Loucy (cell line): ENCODE results near the gene AFF2.

Experiments used
- EZH2phosphoT487 ChIP-seq: fragments of 200-600 bp; IDR thresholded peaks from 2 replicates; pipeline ENCODE4 v1.6.1; 2018; ENCODE audit warnings: antibody characterized with exemption, mild to moderate bottlenecking, moderate library complexity, borderline replicate concordance
- TF ChIP-seq, protein P1 (sequence below): fragments of 200-600 bp; sonication (generic); conservative IDR thresholded peaks from 2 replicates; pipeline ENCODE4 v1.5.1; 2014; ENCODE audit warnings: mild to moderate bottlenecking, antibody characterized with exemption, low read length

DNA sequence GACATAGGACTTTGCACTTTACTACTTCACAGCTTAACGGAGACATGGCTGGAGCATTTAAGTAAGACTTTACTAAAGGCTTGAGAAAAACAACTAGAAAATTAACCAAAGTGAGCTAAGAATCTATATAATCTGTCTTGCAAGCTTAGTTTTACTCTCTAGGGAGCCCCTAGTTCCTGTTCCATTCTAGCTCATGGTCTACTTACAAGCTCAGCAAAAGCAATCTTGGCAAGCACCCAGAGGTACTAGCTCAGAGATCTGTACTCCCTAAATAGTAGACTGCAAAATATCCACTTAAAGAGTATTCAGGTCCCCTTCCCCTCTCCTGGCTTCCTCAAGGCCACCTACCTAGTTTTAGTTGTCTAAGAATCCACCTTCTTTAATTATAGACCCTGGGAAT is 535.7 kb downstream of the AFF2 start:
- TF ChIP-seq, protein P1, sequence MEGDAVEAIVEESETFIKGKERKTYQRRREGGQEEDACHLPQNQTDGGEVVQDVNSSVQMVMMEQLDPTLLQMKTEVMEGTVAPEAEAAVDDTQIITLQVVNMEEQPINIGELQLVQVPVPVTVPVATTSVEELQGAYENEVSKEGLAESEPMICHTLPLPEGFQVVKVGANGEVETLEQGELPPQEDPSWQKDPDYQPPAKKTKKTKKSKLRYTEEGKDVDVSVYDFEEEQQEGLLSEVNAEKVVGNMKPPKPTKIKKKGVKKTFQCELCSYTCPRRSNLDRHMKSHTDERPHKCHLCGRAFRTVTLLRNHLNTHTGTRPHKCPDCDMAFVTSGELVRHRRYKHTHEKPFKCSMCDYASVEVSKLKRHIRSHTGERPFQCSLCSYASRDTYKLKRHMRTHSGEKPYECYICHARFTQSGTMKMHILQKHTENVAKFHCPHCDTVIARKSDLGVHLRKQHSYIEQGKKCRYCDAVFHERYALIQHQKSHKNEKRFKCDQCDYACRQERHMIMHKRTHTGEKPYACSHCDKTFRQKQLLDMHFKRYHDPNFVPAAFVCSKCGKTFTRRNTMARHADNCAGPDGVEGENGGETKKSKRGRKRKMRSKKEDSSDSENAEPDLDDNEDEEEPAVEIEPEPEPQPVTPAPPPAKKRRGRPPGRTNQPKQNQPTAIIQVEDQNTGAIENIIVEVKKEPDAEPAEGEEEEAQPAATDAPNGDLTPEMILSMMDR: no peak
- TF ChIP-seq EZH2phosphoT487: no peak
